IPS DF 4.7 (cell line): Measurements from ENCODE around the gene TAMALIN.

Source experiments
- DNase-seq: peaks from one replicate; pipeline ENCODE4 v3.0.0-alpha.2; 2013; ENCODE audit warnings: low spot score; ENCODE audit errors: extremely low read depth

The TAMALIN gene

GRCh38 chr12:52054833-52055730 is 48.3 kb downstream of the TAMALIN start:
- DNase-seq, result no peak

GRCh38 chr12:52055731-52056711 is 49.3 kb downstream of the TAMALIN start:
- DNase-seq, result no peak

- no peak for DNase-seq
Observed at GRCh38 chr12:52056801-52057637, 50.3 kb downstream of the TAMALIN start.

- no peak for DNase-seq
Observed at GRCh38 chr12:52057638-52058576, 51.2 kb downstream of the TAMALIN start.

- DNase-seq, result no peak
Observed at GRCh38 chr12:52058631-52059361, 52.0 kb downstream of the TAMALIN start.

- no peak for DNase-seq
Observed at GRCh38 chr12:52059582-52060497, 53.1 kb downstream of the TAMALIN start.

GRCh38 chr12:52060498-52061177 is 53.9 kb downstream of the TAMALIN start:
- DNase-seq, result no peak

- DNase-seq, result no peak
Observed at GRCh38 chr12:52061470-52062166, 54.9 kb downstream of the TAMALIN start.

- no peak for DNase-seq
Observed at GRCh38 chr12:52062167-52063081, 55.7 kb downstream of the TAMALIN start.

- no peak for DNase-seq
Observed at GRCh38 chr12:52063082-52063924, 56.6 kb downstream of the TAMALIN start.

- no peak for DNase-seq
Observed at GRCh38 chr12:52063981-52064649, 57.4 kb downstream of the TAMALIN start.
